Measurements from ENCODE around the gene MTHFD2. TPM values are rescaled to one million over a fixed set of nuclear protein-coding genes. Genes with fewer than 3 reads are reported as not detected.

MTHFD2 gene
- total RNA-seq, 1 donor from 2014 or later: 31.7 TPM

DNA sequence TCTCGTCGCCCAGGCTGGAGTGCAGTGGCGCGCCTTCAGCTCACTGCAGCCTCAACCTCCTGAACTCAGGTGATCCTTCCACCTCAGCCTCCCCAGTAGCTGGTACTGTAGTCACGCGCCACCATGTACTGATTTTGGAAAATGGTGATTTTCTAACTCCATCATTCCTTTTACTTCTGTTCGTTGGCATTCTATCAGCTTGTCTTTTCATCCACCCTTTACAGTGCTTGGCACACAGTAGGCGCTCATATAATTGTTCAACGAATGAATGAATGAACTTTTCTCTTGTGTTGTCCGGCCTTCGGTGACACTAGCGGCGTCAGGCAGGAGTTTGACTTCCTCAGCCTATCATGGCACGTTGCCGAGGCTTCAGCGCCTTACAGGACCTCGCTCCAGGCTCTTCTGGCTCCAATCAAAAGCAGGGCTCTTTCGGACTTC lies 373 bp upstream of the MTHFD2 start:
- Histone ChIP-seq H3K4me3 (peak overlapping the region; percentile 82 to 90), H3K36me3 (no peaks in the 10 kb centered on the region), H3K27me3 (no peaks in the 10 kb centered on the region), H3K9me3 (no peaks in the 10 kb centered on the region), H3K27ac (peak overlapping the region; percentile 97 to 98), H3K4me1 (peaks cover 9 to 17% of the 10 kb centered on the region in 2 donors)
- intact Hi-C loops (cut with DNase I): loop anchor here (1.0 to 5.0 kb wide), 4 partner anchors 19 to 370 kb away; partner anchors contain the start of gene STAMBP
- TF ChIP-seq, protein P1, sequence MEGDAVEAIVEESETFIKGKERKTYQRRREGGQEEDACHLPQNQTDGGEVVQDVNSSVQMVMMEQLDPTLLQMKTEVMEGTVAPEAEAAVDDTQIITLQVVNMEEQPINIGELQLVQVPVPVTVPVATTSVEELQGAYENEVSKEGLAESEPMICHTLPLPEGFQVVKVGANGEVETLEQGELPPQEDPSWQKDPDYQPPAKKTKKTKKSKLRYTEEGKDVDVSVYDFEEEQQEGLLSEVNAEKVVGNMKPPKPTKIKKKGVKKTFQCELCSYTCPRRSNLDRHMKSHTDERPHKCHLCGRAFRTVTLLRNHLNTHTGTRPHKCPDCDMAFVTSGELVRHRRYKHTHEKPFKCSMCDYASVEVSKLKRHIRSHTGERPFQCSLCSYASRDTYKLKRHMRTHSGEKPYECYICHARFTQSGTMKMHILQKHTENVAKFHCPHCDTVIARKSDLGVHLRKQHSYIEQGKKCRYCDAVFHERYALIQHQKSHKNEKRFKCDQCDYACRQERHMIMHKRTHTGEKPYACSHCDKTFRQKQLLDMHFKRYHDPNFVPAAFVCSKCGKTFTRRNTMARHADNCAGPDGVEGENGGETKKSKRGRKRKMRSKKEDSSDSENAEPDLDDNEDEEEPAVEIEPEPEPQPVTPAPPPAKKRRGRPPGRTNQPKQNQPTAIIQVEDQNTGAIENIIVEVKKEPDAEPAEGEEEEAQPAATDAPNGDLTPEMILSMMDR (IDR thresholded peaks at IDR 0.05): no peak
- DNase-seq (ENCODE audit: low spot score in 2 of 2): no peak

DNA sequence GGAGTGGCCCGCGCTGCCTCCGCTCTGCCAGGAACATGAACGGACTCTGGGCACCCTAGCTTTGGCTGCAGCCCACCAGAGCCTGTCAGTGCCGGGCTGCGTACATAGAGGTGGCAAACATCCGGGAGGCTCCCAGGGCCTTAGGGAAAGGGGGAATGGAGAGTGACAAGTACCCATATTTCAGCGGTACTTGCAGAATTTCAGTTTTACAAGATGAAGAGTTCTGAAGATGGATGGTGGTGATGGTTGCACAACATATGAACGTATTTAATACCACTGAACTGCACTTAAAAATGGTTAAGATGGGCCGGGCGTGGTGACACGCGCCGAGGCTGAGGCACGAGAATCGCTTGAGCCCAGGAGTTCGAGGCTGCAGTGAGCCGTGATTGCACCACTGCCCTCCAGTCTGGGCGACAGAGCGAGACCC lies 873 bp downstream of the MTHFD2 start:
- intact Hi-C loops (cut with DNase I): loop anchor here (5.0 kb wide), 2 partner anchors 63 to 267 kb away; no protein-coding TSS in a partner anchor
- Histone ChIP-seq H3K27ac (peak overlapping the region; percentile 97 to 98), H3K36me3 (peaks cover 0 to 5% of the 10 kb centered on the region in 2 donors), H3K27me3 (no peaks in the 10 kb centered on the region), H3K4me1 (peaks cover 21 to 29% of the 10 kb centered on the region in 2 donors), H3K4me3 (peak overlapping the region; percentile 82 to 90), H3K9me3 (no peaks in the 10 kb centered on the region)
- no peak for DNase-seq (ENCODE audit: low spot score in 2 of 2)
- TF ChIP-seq, protein P1 (IDR thresholded peaks at IDR 0.05): no peak

DNA sequence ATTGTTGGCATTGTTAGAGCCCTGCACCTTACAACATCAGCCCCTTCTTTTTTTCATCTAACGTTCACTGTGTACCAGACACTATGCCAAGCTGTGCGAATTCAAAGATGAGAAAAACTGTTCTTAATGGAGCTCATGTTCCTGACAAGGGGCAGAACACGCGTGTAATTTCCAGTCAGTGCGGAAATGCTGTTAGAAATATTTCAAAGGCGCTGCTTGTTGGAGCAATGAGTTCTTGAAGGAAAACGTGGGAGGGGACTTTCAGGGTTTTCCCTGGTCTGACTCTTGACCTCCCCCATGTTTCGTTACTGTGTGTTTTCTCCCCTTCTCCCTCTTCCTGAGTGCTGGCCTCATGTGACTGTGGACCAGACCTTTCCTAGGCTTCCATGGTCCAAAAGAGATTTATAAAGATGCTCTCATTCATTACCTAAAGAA lies 1.5 kb downstream of the MTHFD2 start:
- Histone ChIP-seq H3K27me3 (no peaks in the 10 kb centered on the region), H3K9me3 (no peaks in the 10 kb centered on the region), H3K36me3 (peaks cover 0 to 9% of the 10 kb centered on the region in 2 donors), H3K4me1 (peaks cover 26 to 35% of the 10 kb centered on the region in 2 donors), H3K4me3 (peak overlapping the region; percentile 82 to 90), H3K27ac (peak overlapping the region; percentile 97 to 98)
- TF ChIP-seq, protein P1 (IDR thresholded peaks at IDR 0.05): no peak
- peak in 1 of 2 donors; percentile 76 for DNase-seq (ENCODE audit: low spot score in 2 of 2)
- intact Hi-C loops (cut with DNase I): loop anchor here (5.0 kb wide), 2 partner anchors 62 to 268 kb away; no protein-coding TSS in a partner anchor

DNA sequence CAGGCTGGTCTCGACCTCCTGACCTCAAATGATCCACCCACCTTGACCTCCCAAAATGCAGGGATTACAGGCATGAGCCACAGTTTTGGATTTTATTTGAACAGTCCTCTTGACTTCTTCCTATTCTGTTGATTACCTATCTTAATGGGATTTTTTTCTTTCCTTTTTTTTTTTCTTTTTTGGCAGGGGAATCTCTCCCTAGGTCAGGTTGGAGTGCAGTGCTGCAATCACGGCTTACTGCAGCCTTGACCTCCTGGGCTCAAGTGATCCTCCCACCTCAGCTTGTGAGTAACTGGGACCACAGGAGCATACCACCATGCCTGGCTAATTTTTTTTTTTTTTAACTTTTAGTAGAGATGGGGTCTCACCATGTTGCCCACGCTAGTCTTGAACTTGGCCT lies 2.8 kb downstream of the MTHFD2 start:
- H3K4me3 ChIP-seq: peak overlapping the region; percentile 82 to 90
- peaks cover 27 to 47% of the 10 kb centered on the region in 2 donors for H3K4me1 ChIP-seq
- intact Hi-C loops (cut with DNase I): no loop called here
- H3K27ac ChIP-seq: peak overlapping the region; percentile 97 to 98
- TF ChIP-seq, protein P1 (IDR thresholded peaks at IDR 0.05): no peak
- H3K36me3 ChIP-seq: peaks cover 3 to 9% of the 10 kb centered on the region in 2 donors
- no peak for DNase-seq (ENCODE audit: low spot score in 2 of 2)
- H3K27me3 ChIP-seq: no peaks in the 10 kb centered on the region
- no peaks in the 10 kb centered on the region for H3K9me3 ChIP-seq

DNA sequence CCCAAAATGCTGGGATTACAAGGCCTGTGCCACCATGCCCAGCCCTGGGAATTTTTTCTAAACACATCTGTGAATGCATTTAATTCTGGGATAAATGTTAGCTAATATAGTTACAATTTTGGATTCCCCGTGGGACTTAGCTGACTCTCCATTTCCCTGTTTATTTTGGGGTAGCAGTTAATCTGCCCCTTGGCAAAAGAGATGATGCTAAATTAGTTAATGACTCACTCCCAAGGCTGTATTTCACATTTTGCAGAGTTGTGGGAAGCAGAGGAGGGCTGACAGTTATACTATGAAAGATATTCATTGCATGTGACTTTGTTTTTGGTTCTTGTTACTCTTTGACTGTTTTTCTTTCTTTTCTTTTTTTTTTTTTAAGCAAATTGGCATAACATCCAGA lies 3.2 kb downstream of the MTHFD2 start:
- Histone ChIP-seq H3K36me3 (peaks cover 3 to 11% of the 10 kb centered on the region in 2 donors), H3K4me1 (peaks cover 27 to 51% of the 10 kb centered on the region in 2 donors), H3K27ac (peak overlapping the region; percentile 97 to 98), H3K4me3 (peak overlapping the region in 1 of 2 donors; percentile 90), H3K9me3 (no peaks in the 10 kb centered on the region), H3K27me3 (no peaks in the 10 kb centered on the region)
- DNase-seq (ENCODE audit: low spot score in 2 of 2): peak in 1 of 2 donors; percentile 73
- intact Hi-C loops (cut with DNase I): no loop called here
- TF ChIP-seq, protein P1 (IDR thresholded peaks at IDR 0.05): no peak

All from ascending aorta (tissue), 2 donors.